HG02943 (cell line): ENCODE results near the gene CSPG4.
"Not testable (repeated sequence)": the region's sequence is repeated elsewhere in the genome, so short reads cannot be mapped to it uniquely, and the experiment has no call there.

Experiments
- ATAC-seq: cut with Tn5 transposase; IDR thresholded peaks from one replicate; pipeline ENCODE4 v1.9.1; 2021; ENCODE audit warnings: mild to moderate bottlenecking, low read depth, moderate library complexity; ENCODE audit not compliant: unreplicated experiment

The CSPG4 gene

GRCh38 chr15:75693501-75694240 is 19.0 kb downstream of the CSPG4 start:
- no peak for ATAC-seq

GRCh38 chr15:75693028-75693427 is 19.6 kb downstream of the CSPG4 start:
- not testable (repeated sequence) for ATAC-seq

- ATAC-seq: not testable (repeated sequence)
Measured at GRCh38 chr15:75692311-75692710, 20.3 kb downstream of the CSPG4 start.

- ATAC-seq: not testable (repeated sequence)
Measured at GRCh38 chr15:75689429-75689828, 23.2 kb downstream of the CSPG4 start.

- ATAC-seq: no peak
Measured at GRCh38 chr15:75688831-75689230, 23.8 kb downstream of the CSPG4 start.

- ATAC-seq: no peak
Measured at GRCh38 chr15:75688278-75688557, 24.4 kb downstream of the CSPG4 start.

GRCh38 chr15:75687486-75688277 is 25.0 kb downstream of the CSPG4 start:
- ATAC-seq: no peak

GRCh38 chr15:75686212-75686642 is 26.4 kb downstream of the CSPG4 start:
- not testable (repeated sequence) for ATAC-seq

GRCh38 chr15:75685195-75685594 is 27.5 kb downstream of the CSPG4 start:
- ATAC-seq: no peak

GRCh38 chr15:75684648-75685047 is 28.0 kb downstream of the CSPG4 start:
- no peak for ATAC-seq

GRCh38 chr15:75683646-75684312 is 28.9 kb downstream of the CSPG4 start:
- ATAC-seq: not testable (repeated sequence)

- no peak for ATAC-seq
Measured at GRCh38 chr15:75682181-75683135, 30.2 kb downstream of the CSPG4 start.

- no peak for ATAC-seq
Measured at GRCh38 chr15:75680007-75680789, 32.5 kb downstream of the CSPG4 start.

- not testable (repeated sequence) for ATAC-seq
Measured at GRCh38 chr15:75678324-75678690, 34.3 kb downstream of the CSPG4 start.

- ATAC-seq: no peak
Measured at GRCh38 chr15:75677465-75678323, 35.0 kb downstream of the CSPG4 start.

GRCh38 chr15:75676688-75677464 is 35.8 kb downstream of the CSPG4 start:
- no peak for ATAC-seq

- ATAC-seq: no peak
Measured at GRCh38 chr15:75675579-75676404, 36.9 kb downstream of the CSPG4 start.
